Measurements from ENCODE around the gene NCS1.

GRCh38 chr9:130149654-130150286, 22.4 kb upstream of the NCS1 start:
- no peak for TF ChIP-seq CREB1 (IDR thresholded peaks at IDR 0.05)
- TF ChIP-seq POLR2A (IDR thresholded peaks at IDR 0.05; ENCODE audit: control extremely low read depth in 1 of 2, low read depth in 2 of 2, low read length in 2 of 2): no peak
- TF ChIP-seq EZH2 (IDR thresholded peaks at IDR 0.05; ENCODE audit: low read depth, low read length, severe bottlenecking): no peak
- no peak for TF ChIP-seq CTCF (IDR thresholded peaks at IDR 0.05; ENCODE audit: control extremely low read depth in 1 of 3, insufficient read depth in 1 of 3, low read depth in 1 of 3, low read length in 3 of 3)
- TF ChIP-seq SIN3A (conservative IDR thresholded peaks at IDR 0.05 in 1 of 2, IDR thresholded peaks at IDR 0.05 in 1 of 2; ENCODE audit: low read depth in 1 of 2, low read length in 2 of 2): no peak
- TF ChIP-seq MAFK (IDR thresholded peaks at IDR 0.05; ENCODE audit: low read depth, low read length): no peak
- no peak for TF ChIP-seq MAX (IDR thresholded peaks at IDR 0.05)
- TF ChIP-seq TAF7 (optimal IDR thresholded peaks at IDR 0.05; ENCODE audit: borderline replicate concordance, low read depth, low read length): no peak
- no peak for TF ChIP-seq BRCA1 (IDR thresholded peaks at IDR 0.05; ENCODE audit: low read depth, low read length)
- TF ChIP-seq KDM5A (IDR thresholded peaks at IDR 0.05; ENCODE audit: low read length): no peak
- TF ChIP-seq EP300 (IDR thresholded peaks at IDR 0.05; ENCODE audit: borderline replicate concordance in 1 of 2, low read depth in 2 of 2, low read length in 2 of 2): no peak
- no peak for TF ChIP-seq TBP (IDR thresholded peaks at IDR 0.05; ENCODE audit: low read depth, low read length)

Measured in H1 (cell line).